SIG-M5 treated with dmso at 0.1 percent for 504 hours (cell line): ENCODE measurements around the gene GPR146.
"Not testable (repeated sequence)": the region's sequence is repeated elsewhere in the genome, so short reads cannot be mapped to it uniquely, and the experiment has no call there.

ENCODE experiments used
- DNase-seq: peaks from one replicate; lab custom pipeline; 2025; ENCODE audit not compliant: unreplicated experiment; lab: John Stamatoyannopoulos, UW

GPR146 gene

GRCh38 chr7:1024876-1025742, 19.2 kb upstream of the GPR146 start:
- no peak for DNase-seq

- no peak for DNase-seq
Measured at GRCh38 chr7:1025743-1026581, 18.4 kb upstream of the GPR146 start.

GRCh38 chr7:1026721-1027161, 17.6 kb upstream of the GPR146 start:
- DNase-seq, result no peak

- no peak for DNase-seq
Measured at GRCh38 chr7:1027242-1028043, 16.9 kb upstream of the GPR146 start.

- DNase-seq, result peak; percentile 78
Measured at GRCh38 chr7:1028044-1028770, 16.1 kb upstream of the GPR146 start.

GRCh38 chr7:1028775-1029636, 15.3 kb upstream of the GPR146 start:
- DNase-seq, result peak; percentile 93

GRCh38 chr7:1029637-1030443, 14.5 kb upstream of the GPR146 start:
- no peak for DNase-seq

GRCh38 chr7:1030444-1031070, 13.8 kb upstream of the GPR146 start:
- no peak for DNase-seq

GRCh38 chr7:1031716-1032455, 12.5 kb upstream of the GPR146 start:
- DNase-seq, result no peak

- DNase-seq, result no peak
Measured at GRCh38 chr7:1032536-1033181, 11.7 kb upstream of the GPR146 start.

GRCh38 chr7:1033546-1034145, 10.7 kb upstream of the GPR146 start:
- no peak for DNase-seq

GRCh38 chr7:1034769-1035168, 9.6 kb upstream of the GPR146 start:
- DNase-seq, result not testable (repeated sequence)

GRCh38 chr7:1036164-1036928, 8.0 kb upstream of the GPR146 start:
- DNase-seq, result not testable (repeated sequence)

- DNase-seq, result not testable (repeated sequence)
Measured at GRCh38 chr7:1040233-1040632, 4.1 kb upstream of the GPR146 start.

- no peak for DNase-seq
Measured at GRCh38 chr7:1040790-1041189, 3.6 kb upstream of the GPR146 start.
